HepG2 (cell line): ENCODE results near the gene LZTR1. TPM values are rescaled to one million over a fixed set of nuclear protein-coding genes. Genes with fewer than 3 reads are reported as not detected.

Experiments
- CEBPB ChIP-seq: IDR thresholded peaks from 2 replicates; pipeline ENCODE4 v1.6.1; 2011; ENCODE audit warnings: low read depth, low read length, improper control_type of control experiment, borderline replicate concordance
- CHD4 ChIP-seq: fragments of 200-600 bp; sonication (generic); IDR thresholded peaks from 2 replicates; pipeline ENCODE4 v1.7.0; 2017; ENCODE audit warnings: mild to moderate bottlenecking, low read length, borderline replicate concordance
- HES4 ChIP-seq: sonication (generic); formaldehyde crosslinking; IDR thresholded peaks from 2 replicates; pipeline ENCODE4 v1.9.0; 2021; ENCODE audit warnings: mild to moderate bottlenecking, missing genetic modification reagents, borderline replicate concordance
- MIER3 ChIP-seq: IDR thresholded peaks from 2 replicates; pipeline ENCODE4 v1.6.1; 2016; ENCODE audit warnings: missing compliant biosample characterization, borderline replicate concordance
- MYC ChIP-seq: sonication (generic); formaldehyde crosslinking; IDR thresholded peaks from 2 replicates; pipeline ENCODE4 v1.9.0; 2021; ENCODE audit warnings: missing genetic modification reagents, borderline replicate concordance
- MYNN ChIP-seq: sonication (generic); formaldehyde crosslinking; IDR thresholded peaks from 2 replicates; pipeline ENCODE4 v1.4.0; 2020; ENCODE audit warnings: mild to moderate bottlenecking, low read depth, missing genetic modification reagents
- NFAT5 ChIP-seq: sonication (generic); formaldehyde crosslinking; IDR thresholded peaks from 2 replicates; pipeline ENCODE4 v1.4.0; 2020; ENCODE audit warnings: missing genetic modification reagents
- RARG ChIP-seq: sonication (generic); formaldehyde crosslinking; IDR thresholded peaks from 2 replicates; pipeline ENCODE4 v1.4.0; 2020; ENCODE audit warnings: low read depth, mild to moderate bottlenecking, missing genetic modification reagents
- SKI ChIP-seq: fragments of 450-650 bp; IDR thresholded peaks from one replicate; pipeline ENCODE4 v1.6.1; 2018; ENCODE audit warnings: mild to moderate bottlenecking; ENCODE audit not compliant: partially characterized antibody
- ZFAT ChIP-seq: sonication (generic); formaldehyde crosslinking; conservative IDR thresholded peaks from 2 replicates; pipeline ENCODE4 v1.8.1; 2023; ENCODE audit warnings: missing genetic modification reagents, inconsistent platforms
- ZNF142 ChIP-seq: sonication (generic); formaldehyde crosslinking; IDR thresholded peaks from 2 replicates; pipeline ENCODE4 v1.4.0; 2020; ENCODE audit warnings: missing genetic modification reagents
- ZNF331 ChIP-seq: sonication (generic); formaldehyde crosslinking; IDR thresholded peaks from 2 replicates; pipeline ENCODE4 v1.4.0; 2020; ENCODE audit warnings: missing genetic modification reagents
- ZSCAN25 ChIP-seq: sonication (generic); formaldehyde crosslinking; IDR thresholded peaks from 2 replicates; pipeline ENCODE4 v1.8.0; 2022; ENCODE audit warnings: mild to moderate bottlenecking, missing genetic modification reagents
- ZSCAN5A ChIP-seq: sonication (generic); formaldehyde crosslinking; IDR thresholded peaks from 2 replicates; pipeline ENCODE4 v1.8.0; 2022; ENCODE audit warnings: mild to moderate bottlenecking, missing genetic modification reagents, borderline replicate concordance
- polyA plus RNA-seq, 8 experiments: library from polyadenylated mRNA; depleted of rRNA in 3 of 8; stranded (reverse) in 7 of 8; unstranded in 1 of 8; fragments of >200 nt; fragmentation: Illumina TruSeq in 4 of 8; extraction: Trizol in 4 of 8; gene quantifications; 2 replicates each; pipeline versions ENCODE4 v1.2.1 to v1.2.3, GENCODE V29; 2011 to 2016; ENCODE audit warnings: low read depth in 4 of 8, missing spikeins in 1 of 8, mixed read lengths in 1 of 8; ENCODE audit not compliant: insufficient read depth in 1 of 8
- total RNA-seq, 5 experiments: library from RNA; depleted of rRNA; stranded (reverse); fragments of >200 nt; fragmentation: Illumina TruSeq; extraction: Trizol; gene quantifications; 2 replicates each; pipeline ENCODE4 v1.2.3, GENCODE V29; 2016; ENCODE audit warnings: low read depth in 1 of 5

Gene LZTR1
- total and polyA plus RNA-seq, 2 of the 13 experiments (the other 11 are each of a cell fraction or from before 2014, with no cell fraction given) = 21.8 to 22.4 TPM

GRCh38 chr22:20957102-20957682 is 24.9 kb upstream of the LZTR1 start (continued):
- TF ChIP-seq CEBPB (no peak), ZNF331 (CRISPR knock-in tag) (no peak), HES4 (CRISPR knock-in tag) (peak; percentile 82), RARG (no peak), ZFAT (CRISPR knock-in tag) (no peak; the same call in 1 of the 2 replicates), ZSCAN25 (no peak), CHD4 (no peak), MIER3 (no peak), NFAT5 (no peak), ZNF142 (CRISPR knock-in tag) (no peak), SKI (no peak), MYC (CRISPR knock-in tag) (0 out of 2 replicates have a peak, but pooled peaks have one; percentile 4), ZSCAN5A (no peak), MYNN (no peak)
